ENCODE measurements around the gene VAV2.

GRCh38 chr9:133803745-133804144, 188.4 kb downstream of the VAV2 start:
- TF ChIP-seq CTCF (conservative IDR thresholded peaks at IDR 0.05; ENCODE audit: low read depth, low read length) (no peak), MAZ (IDR thresholded peaks at IDR 0.05; ENCODE audit: borderline replicate concordance, low read depth, low read length) (no peak), RFX5 (IDR thresholded peaks at IDR 0.05; ENCODE audit: low read depth, low read length) (no peak), NFE2L2 (IDR thresholded peaks at IDR 0.05; ENCODE audit: low read depth, low read length) (no peak), BHLHE40 (IDR thresholded peaks at IDR 0.05; ENCODE audit: low read depth, low read length) (no peak), POLR2A (IDR thresholded peaks at IDR 0.05; ENCODE audit: low read depth, low read length) (no peak), CEBPB (IDR thresholded peaks at IDR 0.05; ENCODE audit: low read depth, low read length) (no peak), SMC3 (IDR thresholded peaks at IDR 0.05; ENCODE audit: low read depth, low read length) (no peak), FOS (IDR thresholded peaks at IDR 0.05; ENCODE audit: low read depth, low read length) (no peak), MAFK (IDR thresholded peaks at IDR 0.05; ENCODE audit: low read depth, low read length) (no peak), RAD21 (IDR thresholded peaks at IDR 0.05; ENCODE audit: low read length) (no peak)
